Mesendoderm (in vitro differentiated cells): ENCODE results near the gene MEP1B.

Experiments used
- DNase-seq: peaks from one replicate; pipeline ENCODE4 v3.0.0; 2013
- H2AK5ac ChIP-seq: 2 replicates; pipeline ENCODE4 v1.6.1; 2013; ENCODE audit warnings: low read length, inconsistent platforms
- H2BK120ac ChIP-seq: 2 replicates; pipeline ENCODE4 v1.6.1; 2013; ENCODE audit warnings: low read depth, mild to moderate bottlenecking, low read length, moderate library complexity, mixed read lengths
- H2BK15ac ChIP-seq: replicated peaks from 2 replicates; pipeline ENCODE4 v1.6.1; 2013; ENCODE audit warnings: low read depth, mild to moderate bottlenecking, moderate library complexity
- H2BK5ac ChIP-seq: 2 replicates; pipeline ENCODE4 v1.6.1; 2013; ENCODE audit warnings: low read length, inconsistent platforms
- H3K18ac ChIP-seq: 2 replicates; pipeline ENCODE4 v1.6.1; 2013; ENCODE audit warnings: mild to moderate bottlenecking, low read length, mixed read lengths
- H3K23ac ChIP-seq: one replicate; pipeline ENCODE4 v1.6.1; 2013; ENCODE audit warnings: low read length
- H3K27ac ChIP-seq: 2 replicates; pipeline ENCODE4 v1.5.1; 2013; ENCODE audit warnings: low read depth, mild to moderate bottlenecking, inconsistent platforms, low read length, moderate library complexity
- H3K27me3 ChIP-seq: 2 replicates; pipeline ENCODE4 v1.6.1; 2013; ENCODE audit warnings: low read length, control low read depth, mild to moderate bottlenecking, inconsistent platforms; ENCODE audit not compliant: insufficient read depth, poor library complexity
- H3K36me3 ChIP-seq: 2 replicates; pipeline ENCODE4 v1.6.1; 2013; ENCODE audit warnings: low read length, inconsistent platforms; ENCODE audit not compliant: control insufficient read depth, insufficient read depth
- H3K4ac ChIP-seq: one replicate; pipeline ENCODE4 v1.6.1; 2013; ENCODE audit warnings: low read depth, mild to moderate bottlenecking, low read length, moderate library complexity
- H3K4me1 ChIP-seq: 2 replicates; pipeline ENCODE4 v1.6.1; 2013; ENCODE audit warnings: low read depth, low read length, inconsistent platforms; ENCODE audit not compliant: control insufficient read depth
- H3K4me2 ChIP-seq: 2 replicates; pipeline ENCODE4 v1.6.1; 2013; ENCODE audit warnings: low read length
- H3K4me3 ChIP-seq: 2 replicates; pipeline ENCODE4 v1.5.1; 2013; ENCODE audit warnings: mild to moderate bottlenecking, low read length
- H3K56ac ChIP-seq: one replicate; pipeline ENCODE4 v1.6.1; 2013; ENCODE audit warnings: low read length
- H3K79me1 ChIP-seq: 2 replicates; pipeline ENCODE4 v1.6.1; 2013; ENCODE audit warnings: low read length, inconsistent platforms
- H3K79me2 ChIP-seq: 2 replicates; pipeline ENCODE4 v1.6.1; 2013; ENCODE audit warnings: mild to moderate bottlenecking, low read length; ENCODE audit not compliant: control insufficient read depth, insufficient read depth
- H3K9ac ChIP-seq: 2 replicates; pipeline ENCODE4 v1.6.1; 2013; ENCODE audit warnings: low read length, inconsistent platforms
- H4K5ac ChIP-seq: one replicate; pipeline ENCODE4 v1.6.1; 2013; ENCODE audit warnings: low read length
- H4K8ac ChIP-seq: one replicate; pipeline ENCODE4 v1.6.1; 2013; ENCODE audit warnings: low read depth, mild to moderate bottlenecking, control low read depth, low read length, moderate library complexity
- WGBS: extraction: QIAGEN DNeasy Blood & Tissue Kit; methylation state at CpG from one replicate; pipeline ENCODE4 v1.1.7; 2013; ENCODE audit warnings: low lambda C conversion rate, missing lambda C conversion rate; ENCODE audit not compliant: insufficient coverage; ENCODE audit errors: extremely low coverage; 5-methylcytosine and 5-hydroxymethylcytosine counted together

The MEP1B gene

DNA sequence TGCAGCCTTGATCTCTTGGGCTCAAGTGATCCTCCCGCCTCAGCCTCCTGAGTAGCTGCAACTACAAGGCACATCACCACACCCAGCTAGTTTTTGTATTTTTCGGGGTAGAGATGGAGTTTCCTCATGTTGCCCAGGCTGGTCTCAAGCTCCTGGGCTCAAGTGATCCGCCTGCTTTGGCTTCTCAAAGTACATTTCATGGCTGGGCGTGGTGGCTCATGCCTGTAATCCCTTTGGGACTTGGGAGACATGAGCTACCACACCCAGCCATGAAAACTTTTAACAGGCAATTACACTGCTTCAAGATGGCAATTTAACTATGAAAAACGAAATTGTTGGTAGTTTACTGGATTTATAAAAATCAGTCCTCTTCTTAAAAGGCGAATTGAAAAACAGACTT, 69.7 kb downstream of the MEP1B start:
- Histone ChIP-seq H3K18ac (no peak overlapping the region), H4K8ac (no peak overlapping the region), H2BK5ac (no peak overlapping the region), H3K4ac (no peak overlapping the region), H3K56ac (no peak overlapping the region), H3K79me2 (no peaks in the 10 kb centered on the region), H3K27me3 (no peaks in the 10 kb centered on the region), H2AK5ac (no peak overlapping the region), H3K9ac (no peak overlapping the region), H3K23ac (no peak overlapping the region), H3K4me1 (no peaks in the 10 kb centered on the region), H3K79me1 (no peaks in the 10 kb centered on the region), H2BK120ac (no peak overlapping the region), H3K27ac (no peak overlapping the region), H3K36me3 (no peaks in the 10 kb centered on the region), H3K4me3 (no peak overlapping the region), H4K5ac (no peak overlapping the region), H2BK15ac (no peak overlapping the region), H3K4me2 (no peak overlapping the region)
- no CpG with 5 or more reads among the region's 6 CpGs for WGBS
- no peak for DNase-seq

DNA sequence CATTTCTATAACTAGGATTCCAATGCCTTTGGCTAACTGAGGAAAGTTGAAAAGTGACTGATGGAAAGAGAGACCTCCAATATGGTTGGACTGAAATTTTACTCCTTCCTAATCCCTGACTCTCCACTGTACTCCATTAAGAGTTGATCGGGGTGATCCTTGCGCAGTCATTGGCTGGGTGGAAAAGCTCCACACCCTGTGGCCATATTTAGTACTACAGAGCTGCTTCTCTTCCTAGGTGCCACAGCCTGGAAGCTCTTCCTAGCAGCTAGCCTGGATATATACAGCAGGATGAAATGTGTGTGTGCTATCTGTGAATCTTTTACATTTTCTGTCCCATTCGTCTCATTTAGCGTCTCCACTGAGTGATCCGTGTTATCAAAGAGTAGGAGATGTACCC, 71.2 kb downstream of the MEP1B start:
- no peak overlapping the region for H3K18ac ChIP-seq
- no peak overlapping the region for H3K27ac ChIP-seq
- no peak overlapping the region for H3K23ac ChIP-seq
- H3K4ac ChIP-seq, result no peak overlapping the region
- no peak overlapping the region for H2AK5ac ChIP-seq
- no peak overlapping the region for H3K9ac ChIP-seq
- H4K5ac ChIP-seq, result no peak overlapping the region
- DNase-seq, result no peak
- no peak overlapping the region for H2BK5ac ChIP-seq
- H3K4me3 ChIP-seq, result no peak overlapping the region
- H4K8ac ChIP-seq, result no peak overlapping the region
- H3K27me3 ChIP-seq, result no peaks in the 10 kb centered on the region
- no CpG with 5 or more reads among the region's 5 CpGs for WGBS
- no peak overlapping the region for H2BK15ac ChIP-seq
- no peak overlapping the region for H3K4me2 ChIP-seq
- no peak overlapping the region for H2BK120ac ChIP-seq
- H3K4me1 ChIP-seq, result no peaks in the 10 kb centered on the region
- no peak overlapping the region for H3K56ac ChIP-seq
- no peaks in the 10 kb centered on the region for H3K79me1 ChIP-seq
- H3K36me3 ChIP-seq, result no peaks in the 10 kb centered on the region
- H3K79me2 ChIP-seq, result no peaks in the 10 kb centered on the region

DNA sequence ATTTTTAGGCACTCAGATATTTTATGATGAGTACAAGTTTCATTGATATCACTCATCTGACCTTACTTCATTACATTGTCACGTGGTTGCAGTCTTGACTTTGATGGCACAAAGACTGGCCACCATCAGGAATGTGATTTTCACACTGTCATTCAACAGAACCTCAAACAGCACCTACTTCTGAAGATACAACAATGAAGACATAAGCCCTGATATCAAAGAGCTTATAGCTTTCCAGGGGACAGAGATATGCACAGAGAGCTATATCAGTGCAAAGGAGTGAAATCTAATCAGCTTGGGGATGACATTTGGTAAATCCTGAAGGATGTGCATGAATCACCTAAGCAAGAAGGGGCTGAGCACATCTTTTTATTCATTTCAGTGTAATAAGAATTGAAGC, 72.3 kb downstream of the MEP1B start:
- H3K4me2 ChIP-seq, result no peak overlapping the region
- H3K79me1 ChIP-seq, result no peaks in the 10 kb centered on the region
- no peak overlapping the region for H3K4me3 ChIP-seq
- H3K36me3 ChIP-seq, result no peaks in the 10 kb centered on the region
- H3K27me3 ChIP-seq, result no peaks in the 10 kb centered on the region
- H3K4me1 ChIP-seq, result no peaks in the 10 kb centered on the region
- no peak overlapping the region for H3K9ac ChIP-seq
- H4K5ac ChIP-seq, result no peak overlapping the region
- peak; percentile 77 for DNase-seq
- H2BK5ac ChIP-seq, result no peak overlapping the region
- H3K4ac ChIP-seq, result no peak overlapping the region
- H2BK15ac ChIP-seq, result no peak overlapping the region
- WGBS, result no CpG with 5 or more reads among the region's 1 CpG
- no peak overlapping the region for H3K18ac ChIP-seq
- H2BK120ac ChIP-seq, result no peak overlapping the region
- no peak overlapping the region for H3K23ac ChIP-seq
- H3K79me2 ChIP-seq, result no peaks in the 10 kb centered on the region
- H3K56ac ChIP-seq, result no peak overlapping the region
- no peak overlapping the region for H3K27ac ChIP-seq
- H2AK5ac ChIP-seq, result no peak overlapping the region
- H4K8ac ChIP-seq, result no peak overlapping the region

DNA sequence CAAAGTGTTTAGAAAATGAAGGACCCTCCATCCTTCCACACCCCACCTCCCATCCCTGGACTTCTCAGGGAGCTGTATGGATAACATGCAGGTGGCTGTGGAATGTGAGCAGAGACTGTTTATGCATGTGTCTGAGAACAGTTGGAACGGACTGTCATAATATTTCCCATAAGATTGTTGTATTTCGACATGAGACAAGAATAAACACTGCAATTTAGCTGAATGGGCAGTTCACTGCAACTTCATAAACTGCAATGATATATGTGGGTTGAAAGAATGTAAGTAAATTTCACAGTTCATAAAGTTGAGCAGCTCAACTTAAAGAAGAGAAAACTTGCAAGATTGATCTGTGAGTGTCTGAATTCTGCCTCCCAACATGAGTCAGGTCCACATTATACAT, 74.6 kb downstream of the MEP1B start:
- WGBS, result no CpG with 5 or more reads among the region's 2 CpGs

DNA sequence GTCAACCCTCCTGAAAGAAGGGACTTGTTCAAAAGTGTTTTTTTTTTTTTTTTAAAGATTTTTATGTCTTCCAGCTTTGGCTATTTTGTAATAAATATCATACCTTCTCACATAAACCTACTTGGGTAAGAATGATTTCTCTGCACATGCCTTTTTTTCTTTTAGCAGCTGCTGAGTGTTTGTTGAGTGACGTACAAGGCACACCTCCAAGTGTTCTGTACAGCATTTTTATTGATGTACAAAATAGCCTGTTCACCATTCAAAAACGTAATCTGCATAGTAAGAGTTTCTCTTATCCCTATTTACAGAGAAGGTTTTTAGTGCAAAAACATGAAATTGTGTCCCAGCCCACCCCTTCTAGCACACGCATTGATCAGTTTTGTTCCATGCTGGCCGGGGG, 77.6 kb downstream of the MEP1B start:
- H3K79me1 ChIP-seq, result no peaks in the 10 kb centered on the region
- H3K4me2 ChIP-seq, result no peak overlapping the region
- H3K9ac ChIP-seq, result no peak overlapping the region
- H3K4me3 ChIP-seq, result no peak overlapping the region
- no peaks in the 10 kb centered on the region for H3K4me1 ChIP-seq
- DNase-seq, result no peak
- no peak overlapping the region for H2BK5ac ChIP-seq
- no peak overlapping the region for H3K18ac ChIP-seq
- no peaks in the 10 kb centered on the region for H3K36me3 ChIP-seq
- H2AK5ac ChIP-seq, result no peak overlapping the region
- no peak overlapping the region for H4K5ac ChIP-seq
- H2BK15ac ChIP-seq, result no peak overlapping the region
- H3K56ac ChIP-seq, result no peak overlapping the region
- no peaks in the 10 kb centered on the region for H3K27me3 ChIP-seq
- no peak overlapping the region for H3K4ac ChIP-seq
- no peak overlapping the region for H2BK120ac ChIP-seq
- no peak overlapping the region for H4K8ac ChIP-seq
- H3K79me2 ChIP-seq, result no peaks in the 10 kb centered on the region
- no peak overlapping the region for H3K23ac ChIP-seq
- H3K27ac ChIP-seq, result no peak overlapping the region
- WGBS, result no CpG with 5 or more reads among the region's 4 CpGs

More for the DNA sequence above, 74.6 kb downstream of the MEP1B start:
- H3K79me2 ChIP-seq, result no peaks in the 10 kb centered on the region
- H2AK5ac ChIP-seq, result no peak overlapping the region
- H4K8ac ChIP-seq, result no peak overlapping the region
- no peak overlapping the region for H3K4ac ChIP-seq
- no peak overlapping the region for H3K4me2 ChIP-seq
- H3K4me1 ChIP-seq, result no peaks in the 10 kb centered on the region
- no peak overlapping the region for H3K18ac ChIP-seq
- no peak overlapping the region for H3K56ac ChIP-seq
- no peak for DNase-seq
- H3K36me3 ChIP-seq, result no peaks in the 10 kb centered on the region
- no peak overlapping the region for H3K23ac ChIP-seq
- H3K9ac ChIP-seq, result no peak overlapping the region
- no peak overlapping the region for H2BK5ac ChIP-seq
- H2BK15ac ChIP-seq, result no peak overlapping the region
- H3K27me3 ChIP-seq, result no peaks in the 10 kb centered on the region
- H4K5ac ChIP-seq, result no peak overlapping the region
- H2BK120ac ChIP-seq, result no peak overlapping the region
- H3K79me1 ChIP-seq, result no peaks in the 10 kb centered on the region
- no peak overlapping the region for H3K4me3 ChIP-seq
- H3K27ac ChIP-seq, result no peak overlapping the region
